Astrocyte of the spinal cord (primary cell): Measurements from ENCODE around the gene GPR141.

Source experiments
- DNase-seq: peaks from one replicate; pipeline ENCODE4 v3.0.0; 2011; ENCODE audit warnings: low read depth, low spot score
- H3K4me3 ChIP-seq: 2 replicates; pipeline ENCODE4 v1.5.1; 2011; ENCODE audit warnings: low read depth, mild to moderate bottlenecking, low read length, moderate library complexity
- in situ Hi-C: cut with HindIII; loops from 2 replicates; pipeline ENCODE4 v1.10.0; 2017; ENCODE audit warnings: low sequenced_read_pairs
- TF ChIP-seq, protein P1 (sequence below): IDR thresholded peaks from 2 replicates; pipeline ENCODE4 v1.5.1; 2012; ENCODE audit warnings: low read depth, mild to moderate bottlenecking, low read length, inconsistent platforms

GPR141 gene, protein sequence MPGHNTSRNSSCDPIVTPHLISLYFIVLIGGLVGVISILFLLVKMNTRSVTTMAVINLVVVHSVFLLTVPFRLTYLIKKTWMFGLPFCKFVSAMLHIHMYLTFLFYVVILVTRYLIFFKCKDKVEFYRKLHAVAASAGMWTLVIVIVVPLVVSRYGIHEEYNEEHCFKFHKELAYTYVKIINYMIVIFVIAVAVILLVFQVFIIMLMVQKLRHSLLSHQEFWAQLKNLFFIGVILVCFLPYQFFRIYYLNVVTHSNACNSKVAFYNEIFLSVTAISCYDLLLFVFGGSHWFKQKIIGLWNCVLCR

DNA sequence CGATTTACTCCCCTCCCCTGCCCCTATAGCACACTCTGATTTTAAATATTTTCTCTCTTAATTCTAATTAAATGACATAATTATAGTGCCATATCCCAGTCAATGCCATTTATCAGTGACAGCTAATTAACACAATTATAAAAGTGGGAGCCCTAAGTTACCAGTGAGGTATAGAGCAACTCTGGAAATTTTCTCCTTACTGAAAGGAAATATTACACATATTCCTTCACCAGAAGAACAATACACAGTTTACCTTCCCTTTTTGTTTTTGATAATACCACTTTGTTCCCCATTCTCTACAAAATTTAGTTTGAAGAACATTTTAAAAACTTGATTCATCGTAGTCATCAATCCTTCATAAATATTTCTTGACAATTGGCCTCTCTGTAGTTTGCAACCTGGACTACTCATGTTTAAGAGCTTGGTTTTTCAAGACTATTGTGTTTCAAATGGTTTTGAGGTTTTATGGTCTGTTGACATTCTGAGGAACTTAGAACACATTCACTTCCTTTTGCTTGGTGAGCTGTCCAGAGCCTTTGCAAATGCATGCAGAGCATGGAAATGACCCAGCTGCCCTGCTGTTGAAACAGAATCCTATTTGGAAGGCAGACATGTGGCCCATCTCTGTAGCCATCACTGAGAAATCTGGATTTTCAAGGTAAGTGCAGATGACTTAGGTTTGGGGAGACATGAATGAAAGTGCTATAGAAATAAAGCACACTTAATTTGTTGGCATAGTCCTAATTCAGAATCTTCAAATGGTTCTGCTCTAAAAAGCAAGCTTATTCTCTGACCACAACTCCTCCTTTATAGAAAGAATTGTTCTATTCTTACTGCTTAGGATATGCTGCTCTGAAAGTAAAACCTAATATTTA, at the start of gene GPR141:
Gene GPR141, plus strand, starts transcription at position 521 of the 875 bp plus-strand sequence. CDS start 56,628 bp downstream, outside the sequence.
- TF ChIP-seq, protein P1, sequence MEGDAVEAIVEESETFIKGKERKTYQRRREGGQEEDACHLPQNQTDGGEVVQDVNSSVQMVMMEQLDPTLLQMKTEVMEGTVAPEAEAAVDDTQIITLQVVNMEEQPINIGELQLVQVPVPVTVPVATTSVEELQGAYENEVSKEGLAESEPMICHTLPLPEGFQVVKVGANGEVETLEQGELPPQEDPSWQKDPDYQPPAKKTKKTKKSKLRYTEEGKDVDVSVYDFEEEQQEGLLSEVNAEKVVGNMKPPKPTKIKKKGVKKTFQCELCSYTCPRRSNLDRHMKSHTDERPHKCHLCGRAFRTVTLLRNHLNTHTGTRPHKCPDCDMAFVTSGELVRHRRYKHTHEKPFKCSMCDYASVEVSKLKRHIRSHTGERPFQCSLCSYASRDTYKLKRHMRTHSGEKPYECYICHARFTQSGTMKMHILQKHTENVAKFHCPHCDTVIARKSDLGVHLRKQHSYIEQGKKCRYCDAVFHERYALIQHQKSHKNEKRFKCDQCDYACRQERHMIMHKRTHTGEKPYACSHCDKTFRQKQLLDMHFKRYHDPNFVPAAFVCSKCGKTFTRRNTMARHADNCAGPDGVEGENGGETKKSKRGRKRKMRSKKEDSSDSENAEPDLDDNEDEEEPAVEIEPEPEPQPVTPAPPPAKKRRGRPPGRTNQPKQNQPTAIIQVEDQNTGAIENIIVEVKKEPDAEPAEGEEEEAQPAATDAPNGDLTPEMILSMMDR, result no peak
- no peak within 1 kb of the TSS for H3K4me3 ChIP-seq
- in situ Hi-C loops, result no loop called here
- peak; percentile 3 for DNase-seq

DNA sequence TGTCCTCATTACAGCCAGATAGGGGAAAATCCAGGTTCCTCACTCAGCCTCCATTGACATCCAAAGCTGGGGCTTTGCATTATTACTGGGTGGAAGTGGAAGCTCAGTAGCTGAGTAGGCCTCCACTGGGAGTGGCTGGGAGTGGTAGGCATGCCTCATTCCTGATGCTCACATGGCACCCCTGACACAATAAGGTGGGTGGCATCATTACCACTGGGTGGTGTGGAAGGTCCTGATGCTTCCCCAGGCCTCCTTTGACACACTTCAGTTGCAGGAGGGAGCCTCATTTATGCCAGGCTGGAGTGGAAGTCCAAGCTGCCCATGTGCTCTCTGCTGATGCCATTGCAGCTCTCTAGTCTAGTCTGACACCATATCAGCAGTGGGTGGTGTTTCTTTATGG, 48.2 kb upstream of the GPR141 start:
- TF ChIP-seq, protein P1, result no peak

DNA sequence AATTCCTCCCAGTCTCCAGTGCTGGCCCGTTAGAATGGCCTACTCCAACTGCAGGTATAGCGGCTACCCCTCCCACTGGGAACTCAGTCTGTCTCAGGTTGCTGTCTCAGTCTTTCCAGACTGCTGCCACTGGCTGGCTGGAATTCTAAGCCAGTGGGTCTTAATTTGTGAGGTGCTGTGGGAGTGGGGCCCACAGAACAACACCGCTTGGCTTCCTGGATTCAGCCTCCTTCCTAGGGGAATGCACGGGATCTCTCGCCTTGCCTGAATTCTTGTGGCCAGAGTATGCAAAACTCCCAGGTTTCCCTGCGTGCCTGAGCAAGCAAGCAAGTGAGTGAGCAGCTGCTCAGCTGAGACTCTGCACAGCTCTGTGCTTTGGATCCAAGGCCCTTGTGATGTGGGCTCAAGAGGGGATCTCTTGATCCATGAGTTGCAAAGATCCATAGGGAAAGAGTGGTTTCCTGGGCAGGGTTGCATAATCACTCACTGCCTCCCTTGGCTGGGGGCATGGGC, 41.5 kb upstream of the GPR141 start:
- no peak for DNase-seq
- in situ Hi-C loops, result no loop called here
- TF ChIP-seq, protein P1, result no peak
- H3K4me3 ChIP-seq, result no peak overlapping the region

More for the DNA sequence above, 48.2 kb upstream of the GPR141 start:
- DNase-seq, result no peak
- no peak overlapping the region for H3K4me3 ChIP-seq
- in situ Hi-C loops, result no loop called here

DNA sequence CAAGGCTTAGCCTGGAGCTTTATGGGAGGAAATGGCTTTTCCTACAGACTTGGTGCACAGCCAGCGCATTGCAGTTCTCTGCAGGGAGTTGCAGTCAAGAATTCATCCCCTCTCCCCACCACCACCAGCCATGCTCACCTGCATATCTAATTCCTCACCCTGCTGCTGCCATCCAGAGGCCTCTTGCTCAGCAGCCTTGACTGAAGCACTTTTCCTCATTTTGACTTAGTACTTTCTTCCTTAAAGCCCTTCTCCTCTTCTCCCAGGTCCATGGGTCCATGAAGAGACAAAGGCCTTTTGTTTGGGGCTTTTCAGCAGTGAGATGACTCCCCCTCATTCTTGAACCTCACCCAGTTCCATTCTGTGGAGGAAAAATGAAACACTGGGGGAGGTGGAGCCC, 39.7 kb upstream of the GPR141 start:
- in situ Hi-C loops, result no loop called here

DNA sequence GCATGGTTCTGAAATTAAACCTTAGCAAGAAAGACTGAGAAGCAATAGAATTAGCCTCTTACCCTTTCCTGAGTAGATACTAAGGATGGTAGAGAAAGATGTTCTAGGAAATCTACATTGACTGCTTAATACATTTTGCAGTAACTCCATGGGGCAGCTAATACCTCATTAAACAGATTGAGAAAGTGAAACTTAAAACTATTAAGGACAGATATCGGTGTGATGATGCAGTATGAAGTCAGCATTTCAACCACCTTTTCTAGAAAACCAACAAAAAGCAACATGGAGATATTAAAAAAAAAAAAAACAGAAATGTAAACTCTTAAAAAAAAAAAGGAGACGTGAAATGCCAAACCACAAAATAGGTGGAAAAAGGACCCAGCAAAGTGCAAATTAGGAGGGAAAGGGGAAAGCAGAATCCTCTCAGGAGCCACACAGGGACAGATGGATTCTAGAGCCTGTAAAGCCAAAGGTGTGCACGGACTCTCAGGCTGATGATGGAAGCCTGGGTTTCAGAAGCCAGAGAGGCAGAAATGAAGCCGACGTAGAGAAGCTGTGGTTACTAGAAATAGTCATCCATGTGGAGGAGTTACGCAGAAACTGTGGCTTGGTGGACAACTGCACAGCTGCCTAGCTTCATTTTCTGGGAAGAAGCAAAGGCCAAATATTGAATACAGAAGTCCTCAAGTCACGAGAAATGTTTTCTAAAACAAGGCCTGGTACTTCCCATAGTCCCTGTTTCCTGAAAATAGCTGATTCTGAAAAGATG, 38.1 kb upstream of the GPR141 start:
- no peak overlapping the region for H3K4me3 ChIP-seq
- DNase-seq, result no peak
- TF ChIP-seq, protein P1, result no peak
- in situ Hi-C loops, result no loop called here

More for the DNA sequence above, 39.7 kb upstream of the GPR141 start:
- H3K4me3 ChIP-seq, result no peak overlapping the region
- TF ChIP-seq, protein P1, result no peak
- no peak for DNase-seq

DNA sequence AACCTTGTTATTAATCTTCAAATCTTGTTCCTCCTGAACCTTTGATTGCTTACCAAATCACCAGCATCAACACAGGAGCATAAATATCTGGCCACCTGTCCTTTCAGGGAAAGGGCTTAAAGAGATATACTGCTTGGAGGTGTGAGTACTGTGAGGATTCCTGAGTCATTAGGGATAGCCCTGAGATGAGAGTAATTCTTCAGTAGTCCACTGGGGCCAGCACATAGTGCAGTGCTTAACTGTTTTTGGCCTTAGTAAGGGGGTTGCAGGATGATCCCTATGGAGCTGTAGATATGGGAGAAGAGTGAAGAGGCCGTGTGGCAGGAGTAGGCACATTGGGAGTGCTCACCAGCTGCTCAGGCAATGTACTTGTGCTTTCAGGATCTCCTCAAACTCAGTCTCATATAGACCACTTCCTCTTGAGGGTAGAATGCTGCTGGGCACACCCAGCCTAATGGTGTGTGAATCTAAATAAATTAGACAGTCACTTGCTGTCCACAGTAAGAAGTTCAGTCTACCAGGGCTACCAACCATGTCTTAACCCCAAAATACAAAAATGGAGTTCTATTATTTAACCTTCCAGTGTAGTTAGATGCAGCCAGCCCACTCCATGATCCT, 26.5 kb upstream of the GPR141 start:
- TF ChIP-seq, protein P1, result no peak
- DNase-seq, result no peak
- in situ Hi-C loops, result no loop called here
- no peak overlapping the region for H3K4me3 ChIP-seq
